NCI-H1092 treated with DMSO at 0.1 percent for 48 hours (cell line): ENCODE data around the gene TRIM15.
"Not testable (repeated sequence)": the region's sequence is repeated elsewhere in the genome, so short reads cannot be mapped to it uniquely, and the experiment has no call there.

Experiments
- DNase-seq: peaks from one replicate; lab custom pipeline; 2025; lab: John Stamatoyannopoulos, UW

The TRIM15 gene

DNA sequence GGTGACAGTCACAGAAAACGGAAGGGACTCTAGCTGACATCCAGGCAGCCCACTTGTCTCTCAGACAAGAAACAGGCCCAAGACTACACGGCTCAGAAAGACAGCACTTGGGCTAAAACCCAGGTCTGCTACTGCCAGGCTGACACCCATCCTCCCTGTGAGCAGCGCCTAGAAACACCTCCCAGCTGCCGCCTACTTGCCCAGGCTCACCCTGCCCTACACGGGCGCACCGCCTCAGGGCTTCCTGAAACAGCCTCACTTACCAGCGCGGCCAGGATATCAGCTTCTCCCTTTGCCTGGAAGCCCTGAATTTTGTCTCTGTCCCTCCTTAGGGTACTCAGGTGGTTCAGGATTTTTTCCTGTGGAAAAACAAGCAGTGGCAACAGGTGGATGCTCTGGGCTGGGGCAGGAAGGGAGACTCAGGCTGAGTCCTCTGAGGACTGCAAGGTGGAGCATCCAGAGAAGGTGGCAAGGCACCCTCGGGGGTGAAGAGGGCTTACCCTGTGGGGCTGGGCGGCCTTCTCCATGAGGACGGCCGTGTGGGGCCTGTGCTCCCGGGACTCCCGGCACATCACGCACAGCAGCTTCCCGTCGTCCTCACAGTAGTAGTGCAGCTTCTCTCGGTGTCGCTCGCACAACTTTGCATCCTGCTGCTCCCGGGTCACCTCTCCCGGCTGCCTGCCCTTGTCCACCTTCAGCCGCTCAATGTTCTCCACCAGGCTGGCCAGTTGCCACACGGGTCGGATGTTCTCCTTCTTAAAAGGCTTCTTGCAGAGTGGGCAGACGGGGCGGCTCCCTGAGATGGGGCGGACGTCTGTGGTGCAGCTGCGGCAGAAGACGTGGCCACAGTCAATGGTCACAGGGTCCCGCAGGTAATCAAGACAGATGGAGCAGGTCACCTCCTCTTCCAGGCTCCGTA is 35.1 kb downstream of the TRIM15 start:
- DNase-seq, result no peak

DNA sequence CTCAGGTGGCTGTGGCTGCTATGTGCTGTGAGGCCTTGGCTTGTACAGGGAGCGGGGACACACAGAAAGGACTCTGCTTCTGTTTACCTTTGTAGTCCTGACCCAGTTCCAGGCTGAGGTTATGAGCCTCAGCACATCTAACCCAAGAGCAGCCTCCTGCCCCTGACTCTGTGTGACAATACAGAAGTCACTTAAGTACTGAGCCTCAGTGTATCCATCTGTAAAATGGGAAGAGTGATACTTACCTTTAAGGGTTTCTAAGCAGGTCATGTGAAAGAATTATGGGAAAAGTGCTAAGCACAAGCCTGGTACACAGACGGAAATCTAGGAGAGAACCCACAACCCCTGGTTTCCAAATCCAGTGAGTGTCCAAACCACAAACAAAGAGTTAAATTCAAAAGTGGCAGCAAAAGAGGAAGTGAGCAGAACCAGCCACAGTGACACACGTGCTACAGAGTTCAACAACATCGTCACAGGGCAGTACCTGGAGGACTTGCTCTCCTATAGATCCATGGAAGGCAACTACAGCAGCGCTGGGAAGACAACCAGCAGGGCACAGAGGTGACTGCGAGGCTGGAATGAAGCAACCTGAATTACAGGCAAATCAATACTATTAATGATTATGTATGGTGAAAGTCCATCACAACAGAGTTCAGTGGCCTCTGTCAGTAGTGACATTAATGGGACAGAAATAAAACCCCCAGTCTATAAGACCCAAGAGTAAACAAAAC is 37.4 kb downstream of the TRIM15 start:
- no peak for DNase-seq

- no peak for DNase-seq
These were observed 39.0 kb downstream of the TRIM15 start for GRCh38 chr6:30202366-30202765.

- no peak for DNase-seq
These were observed 40.8 kb downstream of the TRIM15 start for GRCh38 chr6:30204116-30204515.

DNA sequence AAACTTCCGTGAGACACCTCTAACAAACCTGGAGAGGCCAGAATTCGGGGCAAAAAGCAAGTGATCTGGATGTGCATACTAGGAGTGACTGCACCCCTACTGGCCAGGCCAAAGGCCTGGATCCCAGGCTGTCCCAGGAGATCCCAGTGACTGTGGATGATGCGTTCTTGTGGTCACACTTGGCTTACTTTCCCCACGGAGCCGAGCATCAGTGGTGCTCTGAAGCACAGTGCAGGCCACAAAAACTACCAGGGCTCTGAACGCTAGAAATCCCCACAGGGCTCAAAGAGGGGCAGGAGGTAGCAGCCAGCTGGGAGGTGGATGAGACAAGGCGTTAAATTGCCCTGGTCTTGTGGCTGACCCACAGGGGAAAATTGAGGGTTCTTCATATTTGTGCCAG is 42.8 kb downstream of the TRIM15 start:
- no peak for DNase-seq

DNA sequence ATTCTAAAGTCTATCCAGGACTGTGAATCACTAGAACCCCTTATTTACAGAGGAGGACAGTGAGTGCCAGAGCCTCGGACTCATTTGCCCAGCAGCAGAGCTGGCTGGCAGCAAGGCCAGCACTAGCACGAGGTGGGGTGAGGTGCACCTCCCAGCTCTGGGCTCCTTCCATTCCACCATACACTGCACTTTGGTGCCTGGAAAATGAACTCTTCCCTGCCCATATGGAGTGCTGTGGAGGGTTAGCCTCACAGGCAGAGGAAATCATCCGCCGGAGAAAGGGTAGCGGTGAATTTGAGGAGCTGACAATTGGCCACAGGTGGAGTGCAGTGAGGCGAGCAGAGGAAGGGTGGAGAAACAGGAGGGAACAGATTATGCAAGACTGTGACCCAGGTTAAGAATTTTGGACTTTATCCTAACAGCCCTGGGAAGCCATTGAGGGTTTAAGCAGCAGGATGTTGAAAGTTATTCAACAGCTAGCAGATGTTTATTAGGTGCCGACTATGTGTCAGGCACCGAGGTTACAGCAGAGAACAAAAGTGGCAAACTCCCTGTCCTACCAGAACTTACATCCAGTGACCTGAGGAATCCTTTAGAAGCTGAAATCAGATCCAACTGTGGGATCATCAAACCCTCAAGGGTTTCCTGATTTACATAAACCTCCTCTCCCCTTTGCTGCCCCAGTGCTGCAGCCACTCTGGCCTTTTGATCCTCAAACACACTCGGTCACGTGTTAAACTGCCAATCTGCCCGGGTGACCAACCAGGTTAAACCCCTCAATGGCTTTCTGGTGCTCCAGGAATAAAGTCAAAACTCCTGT is 43.7 kb downstream of the TRIM15 start:
- DNase-seq, result no peak

- DNase-seq, result no peak
These were observed 44.4 kb downstream of the TRIM15 start for GRCh38 chr6:30207619-30208295.

DNA sequence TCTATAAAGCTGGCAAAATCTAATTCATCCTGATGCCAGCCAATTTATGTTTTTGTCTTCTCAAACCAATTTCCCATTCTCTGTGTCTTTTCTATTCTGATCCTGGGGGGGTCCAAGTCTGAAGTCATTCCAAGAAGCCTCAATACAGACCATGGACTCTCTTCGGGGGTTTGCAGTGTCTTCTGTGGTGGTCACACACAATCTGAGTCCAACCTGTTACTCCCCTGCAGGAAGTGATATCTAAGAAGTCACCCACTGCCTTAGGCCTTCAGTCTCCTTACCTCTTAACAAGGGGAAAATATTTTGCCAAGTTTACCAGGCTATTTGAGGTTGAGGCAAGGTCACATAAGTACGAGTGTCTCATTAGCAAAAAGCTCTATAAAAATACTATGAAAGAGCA is 48.0 kb downstream of the TRIM15 start:
- DNase-seq, result no peak

DNA sequence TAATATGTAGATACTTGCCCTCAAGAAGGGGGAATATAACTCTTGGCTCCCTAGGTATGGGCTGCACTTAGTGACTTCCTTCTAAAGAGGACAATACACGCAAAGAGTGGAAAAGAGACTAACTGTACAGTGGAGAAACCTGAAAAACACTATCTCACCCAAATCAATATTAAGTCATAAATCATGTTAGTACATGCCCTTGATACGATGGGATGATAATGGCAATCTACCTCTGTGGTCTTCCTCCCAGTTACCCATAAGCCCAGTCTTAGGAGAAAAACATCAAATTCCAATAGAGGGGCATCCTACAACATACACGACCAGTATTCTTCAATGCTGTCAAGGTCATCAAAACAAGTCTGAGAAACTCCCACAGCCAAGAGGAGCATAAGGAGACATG is 48.6 kb downstream of the TRIM15 start:
- no peak for DNase-seq

DNA sequence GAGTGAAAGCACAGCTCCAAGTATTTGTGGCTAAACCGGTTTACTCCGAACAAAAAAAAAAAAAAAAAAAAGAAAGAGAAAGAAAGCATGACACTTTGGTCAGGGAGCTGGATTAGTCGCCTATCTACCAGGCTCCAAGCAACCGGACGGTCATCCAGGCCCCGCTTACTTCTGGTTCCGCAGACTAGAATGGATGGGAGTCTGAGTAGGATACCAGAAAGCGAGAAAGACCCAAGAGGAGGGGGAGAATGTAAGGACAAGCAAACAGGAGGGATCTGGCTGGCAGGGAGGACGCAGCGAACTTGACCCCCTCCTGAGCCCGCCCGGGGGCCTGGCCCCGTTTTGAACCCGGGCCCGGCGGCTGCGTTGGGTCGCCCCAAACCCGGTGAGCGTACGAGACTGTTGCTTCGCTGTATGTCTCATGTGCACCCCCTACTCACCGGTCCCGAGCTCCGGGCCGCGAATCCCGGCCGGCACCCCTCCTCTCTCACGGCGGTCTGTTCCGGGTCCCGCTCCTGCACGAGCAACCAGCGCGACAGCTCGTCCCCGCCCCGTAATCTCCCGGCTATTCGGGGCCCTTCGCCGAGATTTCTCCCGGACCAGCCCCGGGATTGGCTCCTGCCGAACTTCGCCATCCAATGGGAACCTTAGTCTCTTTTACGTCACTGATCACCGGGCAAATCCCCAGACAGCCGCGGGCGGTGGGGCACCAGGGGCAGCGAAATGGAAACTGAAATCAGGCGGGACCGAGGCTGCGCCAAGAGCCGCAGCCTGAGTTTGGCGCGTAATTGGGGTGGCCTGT is 49.7 kb downstream of the TRIM15 start, which contains the start of gene TRIM26:
TRIM26 (minus strand) TSS at position 542 of the 802 bp plus-strand sequence. CDS start 14,303 bp downstream, outside the sequence.
- peak; percentile 91 for DNase-seq

DNA sequence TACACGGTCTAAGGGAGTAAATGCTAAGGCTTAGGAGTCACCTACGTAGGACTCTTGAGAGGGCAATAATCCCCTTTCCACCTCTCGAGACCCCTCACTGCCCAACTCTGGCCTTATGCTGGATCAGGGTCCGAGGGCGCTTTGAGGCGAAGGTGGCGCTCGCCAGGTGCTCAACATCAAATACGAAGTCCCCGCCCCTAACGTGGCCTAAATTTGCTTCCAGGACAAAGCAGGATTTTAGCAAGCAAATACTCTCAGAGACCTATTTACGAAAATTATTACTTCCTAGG is 50.3 kb downstream of the TRIM15 start:
- DNase-seq, result no peak

DNA sequence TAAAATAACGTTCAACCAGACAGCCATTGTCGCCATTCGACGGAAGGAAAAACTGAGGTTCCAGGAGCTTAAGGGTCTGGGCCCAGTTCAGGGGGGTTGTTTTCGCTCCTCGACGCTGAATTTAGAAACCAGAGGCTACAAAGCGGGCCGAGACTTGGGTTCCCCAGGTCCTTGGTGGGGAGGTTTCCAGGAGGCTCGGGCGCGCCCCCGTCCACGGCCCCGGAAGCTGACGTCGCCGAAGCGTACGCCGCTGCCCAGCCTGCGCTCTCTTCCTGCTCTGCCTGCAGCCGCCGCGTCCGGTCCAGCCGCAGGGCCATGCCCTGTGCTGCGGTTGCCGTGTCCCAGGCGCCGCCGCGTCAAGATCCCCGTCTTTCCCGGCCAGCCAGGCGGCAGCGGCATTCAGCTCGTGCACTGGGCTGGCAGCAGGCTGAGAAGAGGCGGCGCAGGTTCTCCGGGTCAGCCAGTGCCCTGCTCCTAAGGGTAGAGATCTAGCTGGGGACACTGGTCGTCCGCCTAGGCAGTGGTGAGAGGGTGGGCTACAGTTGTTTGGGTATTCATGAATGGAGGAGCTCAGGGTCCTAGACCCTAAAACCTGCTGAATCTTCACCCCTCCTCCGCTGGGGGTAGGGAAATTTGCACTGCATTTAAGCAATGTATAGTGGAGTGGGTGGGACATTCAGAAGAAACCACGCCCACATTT is 50.8 kb downstream of the TRIM15 start:
- peak; percentile 38 for DNase-seq

DNA sequence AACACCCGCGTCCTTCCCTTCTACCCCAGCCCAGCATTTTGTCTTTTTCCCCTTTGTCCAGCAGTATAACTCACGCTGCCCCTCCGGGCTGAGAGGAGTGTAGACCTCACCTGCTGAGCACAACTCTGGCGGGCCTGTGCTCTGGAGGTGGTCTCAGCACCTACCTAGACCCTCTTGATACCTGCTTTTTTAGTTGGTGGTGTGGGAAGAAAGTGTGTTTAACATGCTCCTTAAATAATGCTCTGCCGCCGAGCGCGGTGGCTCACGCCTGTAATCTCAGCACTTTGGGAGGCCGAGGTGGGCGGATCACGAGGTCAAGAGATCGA is 51.3 kb downstream of the TRIM15 start:
- DNase-seq, result no peak

GRCh38 chr6:30216096-30216495 is 52.8 kb downstream of the TRIM15 start:
- DNase-seq, result no peak

DNA sequence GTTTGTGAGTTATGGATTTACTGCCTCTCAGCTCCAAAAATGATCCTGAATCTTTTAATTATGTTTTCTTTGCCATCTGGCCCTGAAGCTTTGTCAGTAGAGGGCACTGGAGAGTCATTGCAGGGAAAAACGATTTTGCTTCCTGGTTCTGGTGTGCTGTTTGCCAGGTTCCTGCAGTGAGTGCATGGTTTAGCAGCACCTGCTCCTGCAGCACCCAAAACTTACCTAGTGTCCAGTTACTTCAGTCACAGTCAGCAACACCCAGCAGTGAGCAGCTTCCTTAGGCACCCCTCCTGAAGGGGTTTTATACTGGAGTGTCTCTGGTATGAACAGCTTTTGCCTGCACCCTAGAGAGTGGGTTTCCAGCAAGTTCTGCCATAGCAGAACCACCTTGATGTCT is 55.9 kb downstream of the TRIM15 start:
- peak; percentile 30 for DNase-seq

DNA sequence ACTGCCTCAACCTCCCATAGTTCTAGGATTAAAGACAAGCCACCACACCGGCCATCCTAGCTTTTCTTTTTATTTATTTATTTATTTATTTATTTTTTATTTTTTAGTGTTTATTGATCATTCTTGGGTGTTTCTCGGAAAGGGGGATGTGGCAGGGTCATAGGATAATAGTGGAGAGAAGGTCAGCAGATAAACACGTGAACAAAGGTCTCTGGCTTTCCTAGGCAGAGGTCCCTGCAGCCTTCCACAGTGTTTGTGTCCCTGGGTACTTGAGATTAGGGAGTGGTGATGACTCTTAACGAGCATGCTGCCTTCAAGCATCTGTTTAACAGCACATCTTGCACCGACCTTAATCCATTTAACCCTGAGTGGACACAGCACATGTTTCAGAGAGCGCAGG is 58.0 kb downstream of the TRIM15 start:
- DNase-seq, result not testable (repeated sequence)

- not testable (repeated sequence) for DNase-seq
These were observed 58.6 kb downstream of the TRIM15 start for GRCh38 chr6:30221956-30222355.
